ENCODE results near the gene FYN. TPM values are rescaled to one million over a fixed set of nuclear protein-coding genes. Genes with fewer than 3 reads are reported as not detected.
"Not testable (repeated sequence)": the region's sequence is repeated elsewhere in the genome, so short reads cannot be mapped to it uniquely, and the experiment has no call there.

The FYN gene
- total RNA-seq, 1 experiment from 2014 or later, result 51.5 TPM

DNA sequence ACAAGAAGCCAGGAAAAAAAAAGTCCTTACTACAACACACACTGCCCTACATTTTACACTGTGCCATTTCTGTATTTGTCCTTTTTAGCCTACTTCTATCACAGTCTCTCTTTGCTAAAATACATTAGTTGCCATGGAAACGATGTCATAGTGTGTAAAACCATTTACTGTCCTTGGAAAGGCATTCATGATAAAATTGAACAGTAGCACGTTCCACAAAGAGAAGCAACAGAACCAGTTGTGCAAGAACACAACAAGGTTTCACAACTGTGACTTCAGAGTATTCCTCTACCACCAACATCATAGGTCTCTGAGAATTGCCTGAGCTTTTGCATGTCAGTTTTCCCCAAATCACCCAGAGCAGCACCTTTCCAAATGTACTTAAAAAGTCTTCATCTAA is 20.5 kb downstream of the FYN start:
- DNase-seq (ENCODE audit: low read depth), result no peak

DNA sequence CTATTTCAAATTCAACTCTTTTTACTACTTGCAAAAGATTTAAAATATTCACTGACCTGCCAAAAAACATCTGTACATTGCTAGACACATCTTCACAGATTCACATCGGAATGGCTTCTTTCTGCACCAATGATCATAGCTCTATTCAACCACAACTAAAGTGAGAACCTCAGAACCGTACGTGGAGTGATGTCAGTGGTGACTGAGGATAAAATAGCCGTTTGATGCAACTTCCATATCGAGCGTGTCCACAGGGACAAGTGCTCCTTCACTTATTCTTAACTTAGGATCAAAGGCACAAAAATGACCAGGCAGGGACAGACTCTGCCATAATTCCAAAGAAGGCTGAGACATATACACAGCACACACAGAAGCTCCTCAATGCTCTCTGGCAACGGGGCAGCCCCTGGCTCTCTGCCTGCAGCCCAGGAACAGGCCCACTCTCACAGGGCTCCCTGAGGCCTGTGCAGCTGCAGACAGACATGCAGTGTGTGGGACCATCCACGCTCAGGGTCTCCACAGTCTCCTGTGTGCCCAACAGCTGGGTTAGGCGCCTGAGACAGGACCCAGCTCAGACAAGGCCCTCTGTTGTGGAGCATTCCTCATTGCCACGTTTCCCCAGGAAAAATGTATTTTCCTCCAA is 22.8 kb downstream of the FYN start:
- no peak for DNase-seq (ENCODE audit: low read depth)

DNA sequence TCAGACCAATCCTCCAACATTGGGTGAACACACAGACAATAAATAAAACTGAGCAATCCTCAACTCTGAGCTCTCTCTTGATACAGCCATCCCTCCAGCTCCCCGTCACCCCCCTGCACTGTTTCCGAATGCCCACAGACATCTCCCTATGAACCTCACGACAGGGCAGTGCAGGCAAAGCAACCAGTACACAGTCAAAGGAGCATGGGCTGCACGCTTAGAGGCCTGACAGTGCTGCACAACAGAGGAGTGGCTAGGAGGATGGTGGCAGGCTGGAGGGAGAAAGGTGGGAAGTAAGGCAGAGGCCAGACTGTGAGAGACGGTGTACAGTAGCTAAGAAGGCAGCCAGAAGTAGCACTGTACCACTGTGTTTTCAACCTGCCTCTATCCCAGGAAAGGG is 24.0 kb downstream of the FYN start:
- no peak for DNase-seq (ENCODE audit: low read depth)

DNA sequence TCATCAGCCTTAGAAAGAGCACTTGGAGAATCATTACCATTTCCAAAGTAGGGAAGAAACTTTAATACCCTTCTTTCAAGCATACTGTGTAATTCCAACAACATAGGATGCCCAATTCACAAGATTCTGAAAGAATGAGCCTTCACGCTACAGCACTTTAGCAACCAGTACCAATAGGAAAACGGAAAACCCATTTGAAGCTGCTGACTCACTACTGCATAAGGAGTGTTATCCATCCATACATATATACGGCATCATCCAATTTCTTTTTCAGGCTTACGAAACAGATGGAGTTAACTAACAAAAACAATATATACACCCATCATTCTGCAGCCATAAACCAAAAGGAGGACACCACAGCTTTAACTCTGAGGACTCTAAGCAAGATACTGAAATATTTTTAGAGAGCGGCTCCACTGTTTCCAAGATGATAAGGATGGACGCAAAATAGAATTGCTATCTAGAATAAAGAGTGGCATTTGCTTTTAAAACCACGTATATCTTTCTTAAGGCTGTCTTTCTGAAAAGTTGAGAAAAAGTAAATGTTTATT is 24.9 kb downstream of the FYN start:
- no peak for DNase-seq (ENCODE audit: low read depth)

DNA sequence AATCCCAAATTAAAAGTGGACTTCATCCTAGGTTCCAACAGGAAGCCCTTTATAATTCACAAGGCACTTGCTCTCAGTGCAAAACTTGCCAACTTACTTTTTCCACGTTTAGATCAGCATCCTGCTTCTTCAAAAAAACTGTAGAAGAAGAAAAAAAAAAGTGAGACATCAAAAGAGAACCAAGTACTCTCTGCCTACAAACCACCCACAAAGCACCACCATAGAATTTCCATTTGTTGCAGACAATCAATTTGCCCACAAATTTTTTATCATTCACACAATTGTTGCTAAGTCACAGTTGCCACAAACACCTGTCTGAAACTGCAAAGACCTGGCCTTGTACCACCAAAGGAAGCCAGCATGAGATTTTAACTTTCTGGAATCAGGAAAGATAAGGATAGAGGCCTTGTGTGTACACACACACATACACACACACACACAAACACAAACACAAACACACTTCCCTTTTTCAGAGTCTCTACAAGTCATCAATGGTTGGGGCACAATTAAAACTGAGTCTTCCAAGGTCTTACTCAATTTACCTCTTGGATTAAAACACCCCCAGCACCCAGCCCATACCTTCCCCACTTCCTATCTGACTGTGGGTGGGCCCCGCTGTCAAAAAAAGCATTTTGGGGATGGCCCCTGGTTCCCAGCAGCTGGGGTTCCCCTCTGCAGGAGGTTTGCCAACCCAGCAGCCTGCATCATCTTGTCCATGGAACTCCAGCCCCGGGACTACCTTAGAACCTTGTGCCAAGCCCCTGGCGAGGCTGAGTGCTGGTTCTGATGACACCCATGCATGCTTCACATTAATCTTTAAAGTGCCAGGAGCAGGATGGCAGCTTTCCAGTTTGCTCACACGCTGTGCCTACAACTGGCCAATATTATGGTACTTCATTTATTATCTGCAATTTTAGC is 26.5 kb downstream of the FYN start:
- peak; percentile 65 for DNase-seq (ENCODE audit: low read depth)

DNA sequence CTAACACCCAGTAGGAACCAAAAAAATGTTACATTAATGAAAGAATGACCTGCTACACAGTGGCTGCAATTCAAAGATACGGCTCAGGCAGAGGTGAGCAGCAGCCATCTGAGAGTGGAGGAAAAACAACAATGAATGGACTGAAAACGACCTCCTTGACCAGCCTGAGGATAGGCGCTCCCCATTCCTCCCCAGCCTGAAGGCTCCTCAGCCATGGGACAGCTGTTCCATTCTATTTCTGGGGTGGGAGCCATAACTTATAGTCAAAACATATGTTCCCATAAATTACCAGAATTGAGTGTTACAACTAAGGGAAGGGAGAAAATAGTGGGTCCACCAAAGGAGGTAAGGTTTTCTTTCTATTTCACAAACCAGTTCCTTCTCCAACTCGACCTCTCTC is 27.2 kb downstream of the FYN start:
- no peak for DNase-seq (ENCODE audit: low read depth)

DNA sequence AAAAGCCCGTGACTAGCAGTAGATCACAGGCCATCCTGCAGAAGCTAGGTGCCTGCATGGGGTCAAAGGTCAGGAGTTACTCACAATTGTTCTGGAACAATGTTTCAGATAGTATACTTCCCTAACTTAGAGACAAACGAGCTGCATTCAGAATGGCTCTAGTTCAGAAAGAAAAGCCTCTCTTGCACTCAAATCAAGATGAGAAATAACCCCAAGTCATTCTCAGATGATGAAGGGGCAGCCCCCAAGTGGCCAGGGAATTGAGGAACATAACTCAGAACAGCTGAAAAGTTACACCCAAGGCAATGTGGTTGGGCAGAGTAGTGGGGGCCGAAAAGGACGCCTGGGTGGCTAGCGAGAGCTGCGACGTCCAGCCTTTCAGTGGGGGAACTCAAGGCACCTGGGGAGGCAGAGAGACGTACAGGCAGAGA is 27.8 kb downstream of the FYN start:
- DNase-seq (ENCODE audit: low read depth), result no peak

DNA sequence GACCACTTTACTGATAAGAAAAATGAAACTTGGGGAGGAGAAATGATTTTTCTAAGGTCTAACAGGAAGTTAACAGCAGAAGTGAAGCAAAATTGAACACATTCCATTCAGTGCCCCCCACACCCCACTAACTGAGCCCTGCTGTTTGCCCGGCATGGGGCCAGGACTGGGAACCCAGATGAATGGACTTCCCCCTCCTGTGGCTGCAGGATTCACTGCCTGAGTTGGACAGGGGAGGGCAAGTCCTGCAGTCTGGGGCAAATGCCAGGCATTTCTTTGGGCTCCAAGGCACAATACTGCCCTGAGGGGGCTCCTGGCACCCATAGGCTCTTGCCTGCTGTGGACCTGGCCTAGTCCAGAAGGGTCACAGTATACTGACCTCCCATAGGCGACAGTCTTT is 28.3 kb downstream of the FYN start:
- peak; percentile 47 for DNase-seq (ENCODE audit: low read depth)

DNA sequence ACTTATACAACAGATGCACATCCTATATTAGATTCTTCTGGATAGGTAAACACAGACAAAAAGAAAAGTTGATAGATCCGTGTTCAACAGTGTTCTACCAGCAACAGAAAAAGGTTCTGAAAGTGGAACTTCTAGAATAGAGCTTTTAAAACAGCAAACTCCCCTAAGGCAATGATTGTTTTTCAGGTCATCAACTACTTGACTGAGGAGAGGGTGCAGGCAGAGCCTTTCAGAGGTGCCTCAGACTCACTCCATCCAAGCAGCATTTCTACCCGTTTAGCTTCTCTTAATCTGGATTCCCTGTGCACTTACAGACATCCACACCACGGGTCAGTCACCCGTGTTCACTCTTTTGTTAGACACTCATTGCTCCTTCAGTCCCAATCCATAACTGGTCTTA is 28.9 kb downstream of the FYN start:
- DNase-seq (ENCODE audit: low read depth), result no peak

DNA sequence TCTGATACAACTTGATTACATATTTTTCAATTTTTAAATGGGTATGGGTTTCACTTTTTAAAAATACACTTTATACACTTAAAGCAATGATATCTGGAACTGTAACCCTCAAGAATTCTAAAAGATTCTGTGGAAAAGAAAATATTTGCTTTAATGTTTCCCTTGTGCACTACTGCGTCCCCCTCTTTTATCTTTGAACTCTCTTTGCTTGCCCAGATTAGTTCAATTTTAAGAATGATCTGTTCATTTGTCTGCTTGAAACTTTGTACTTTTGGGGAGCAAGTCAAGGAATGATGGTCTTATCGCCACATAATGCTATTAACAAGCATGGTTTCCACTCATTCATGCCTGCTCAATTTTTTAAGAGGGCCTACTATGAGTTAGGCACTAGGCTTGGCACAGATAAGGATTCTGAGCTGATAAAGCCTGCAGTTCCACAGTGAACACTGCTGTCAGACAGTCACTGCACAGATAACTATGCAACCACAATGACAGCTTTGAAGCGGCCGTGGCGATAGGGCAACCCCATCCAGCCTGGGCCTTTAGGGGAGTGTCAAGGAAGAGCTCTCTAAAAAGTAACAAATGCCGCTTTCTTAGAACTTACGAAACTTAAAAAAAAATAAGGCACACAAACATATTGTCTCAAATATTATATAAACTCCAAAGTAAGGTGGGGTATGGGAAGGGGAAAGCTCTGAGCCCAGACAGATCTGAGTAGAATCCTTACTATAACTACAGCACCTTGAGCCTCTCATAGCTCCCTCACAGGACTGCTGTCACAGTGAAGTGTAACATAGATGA is 29.7 kb downstream of the FYN start:
- DNase-seq (ENCODE audit: low read depth), result peak; percentile 64

DNA sequence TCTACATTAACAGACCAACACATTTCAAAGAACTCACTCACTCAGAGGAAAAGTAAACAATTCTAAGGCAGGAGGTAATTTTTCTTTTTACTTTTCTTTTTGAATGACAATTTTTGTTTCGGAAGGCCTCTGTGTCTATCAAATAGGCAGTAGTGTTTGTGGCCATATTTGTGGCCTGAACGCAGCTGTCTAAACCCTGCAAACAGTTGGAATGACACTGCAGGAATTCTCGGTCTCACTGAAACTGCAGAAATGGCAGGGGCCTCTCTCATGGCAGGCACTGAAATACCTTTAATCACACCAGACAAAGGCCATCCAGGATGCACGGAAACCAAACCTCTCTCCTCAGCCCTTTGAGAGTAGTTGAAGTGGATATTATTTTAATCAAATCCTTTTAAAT is 30.4 kb downstream of the FYN start:
- peak; percentile 70 for DNase-seq (ENCODE audit: low read depth)

DNA sequence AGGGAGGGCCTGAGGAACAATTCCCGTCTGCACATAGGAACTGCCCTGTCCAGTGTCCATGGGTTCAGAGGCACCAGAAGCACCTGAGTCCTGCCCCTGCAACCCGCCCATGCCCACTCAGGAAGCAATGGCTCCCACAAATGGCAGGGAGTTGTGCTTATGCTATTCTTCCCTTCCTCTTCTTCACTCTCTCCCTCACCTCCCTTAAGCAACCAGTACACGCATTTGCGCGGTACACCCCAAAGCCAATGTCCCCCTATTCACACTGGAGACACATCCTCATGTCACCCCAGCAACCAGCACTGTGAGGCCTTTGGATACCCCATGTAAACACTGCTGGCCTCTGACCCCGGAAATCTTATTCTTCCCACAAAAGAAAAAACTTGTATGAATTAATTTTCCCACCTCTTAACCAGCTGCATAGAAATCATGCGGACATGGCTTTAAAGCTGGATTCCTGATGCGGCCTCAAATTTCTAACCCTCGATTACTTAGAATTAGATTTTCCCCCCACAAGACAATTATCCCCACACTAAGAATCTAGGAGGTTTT is 30.9 kb downstream of the FYN start:
- no peak for DNase-seq (ENCODE audit: low read depth)

DNA sequence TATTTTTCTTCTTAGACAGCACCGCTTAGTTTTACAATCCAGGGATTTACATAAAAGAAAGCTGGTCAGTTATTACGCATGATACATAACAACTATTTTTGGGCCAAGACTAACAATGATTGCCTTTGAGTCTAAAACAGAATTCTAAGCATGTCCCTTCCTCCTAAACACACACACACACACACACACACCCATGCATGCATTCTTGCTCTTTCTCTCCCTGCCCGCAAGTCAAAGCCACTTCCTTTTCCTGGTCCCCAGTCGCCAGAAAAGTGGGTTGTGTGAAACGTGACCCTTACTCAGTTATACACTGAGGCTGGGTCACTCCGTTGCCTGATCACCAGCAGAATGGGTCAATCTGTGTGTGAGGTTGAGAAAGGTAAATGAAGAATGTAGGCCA is 31.4 kb downstream of the FYN start:
- peak; percentile 86 for DNase-seq (ENCODE audit: low read depth)

DNA sequence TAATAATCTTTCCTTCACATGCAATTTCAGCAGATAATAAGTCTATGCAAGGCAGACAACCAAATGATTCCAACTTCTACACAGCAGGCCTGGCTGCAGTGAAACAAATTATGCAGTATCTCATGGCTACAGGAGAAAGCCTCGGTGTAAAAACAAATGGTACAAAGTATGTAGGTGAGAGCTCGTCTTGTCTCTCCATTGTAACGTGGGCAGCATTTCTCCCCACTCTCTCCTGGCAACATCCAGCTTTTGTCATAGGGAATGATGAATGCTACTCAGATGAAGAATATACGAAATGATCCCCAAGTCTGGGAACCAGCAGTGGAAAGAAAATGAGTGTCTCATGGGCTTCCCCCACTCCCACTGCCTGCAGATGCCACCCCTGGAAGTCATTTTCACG is 32.4 kb downstream of the FYN start:
- no peak for DNase-seq (ENCODE audit: low read depth)

DNA sequence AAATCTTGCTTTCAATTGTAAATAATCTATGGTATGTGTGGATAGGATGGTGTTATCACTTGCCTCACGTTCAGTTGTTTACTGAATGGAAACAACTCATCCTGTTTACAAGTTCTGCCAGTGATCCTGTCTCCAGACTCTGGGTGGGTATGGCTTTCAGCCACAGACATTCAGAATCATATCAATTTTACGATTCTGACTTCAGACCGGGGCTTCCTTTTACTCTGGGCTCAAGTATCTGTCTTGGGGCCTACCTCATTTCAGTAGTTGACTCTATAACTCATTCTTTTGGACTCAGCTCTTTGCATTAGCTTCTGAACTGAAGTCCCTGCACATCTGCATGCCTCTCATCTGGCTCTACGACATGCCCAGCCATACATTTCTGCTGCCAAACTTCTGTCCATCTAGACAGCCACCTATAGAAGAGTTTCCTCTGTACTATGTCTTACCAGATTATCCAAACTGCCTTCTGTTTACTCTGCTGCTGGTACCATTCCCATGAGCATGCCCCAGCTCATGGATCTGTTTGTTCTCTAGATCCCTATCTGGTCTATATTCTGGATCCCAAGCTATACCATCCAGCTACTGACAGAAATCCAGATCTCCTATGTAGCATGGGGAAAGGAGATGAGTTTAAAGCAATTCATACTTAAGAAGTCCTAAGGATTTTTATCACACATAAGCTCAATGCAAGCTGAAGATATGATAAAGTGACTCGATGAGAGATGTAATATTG is 34.3 kb downstream of the FYN start:
- DNase-seq (ENCODE audit: low read depth), result no peak

DNA sequence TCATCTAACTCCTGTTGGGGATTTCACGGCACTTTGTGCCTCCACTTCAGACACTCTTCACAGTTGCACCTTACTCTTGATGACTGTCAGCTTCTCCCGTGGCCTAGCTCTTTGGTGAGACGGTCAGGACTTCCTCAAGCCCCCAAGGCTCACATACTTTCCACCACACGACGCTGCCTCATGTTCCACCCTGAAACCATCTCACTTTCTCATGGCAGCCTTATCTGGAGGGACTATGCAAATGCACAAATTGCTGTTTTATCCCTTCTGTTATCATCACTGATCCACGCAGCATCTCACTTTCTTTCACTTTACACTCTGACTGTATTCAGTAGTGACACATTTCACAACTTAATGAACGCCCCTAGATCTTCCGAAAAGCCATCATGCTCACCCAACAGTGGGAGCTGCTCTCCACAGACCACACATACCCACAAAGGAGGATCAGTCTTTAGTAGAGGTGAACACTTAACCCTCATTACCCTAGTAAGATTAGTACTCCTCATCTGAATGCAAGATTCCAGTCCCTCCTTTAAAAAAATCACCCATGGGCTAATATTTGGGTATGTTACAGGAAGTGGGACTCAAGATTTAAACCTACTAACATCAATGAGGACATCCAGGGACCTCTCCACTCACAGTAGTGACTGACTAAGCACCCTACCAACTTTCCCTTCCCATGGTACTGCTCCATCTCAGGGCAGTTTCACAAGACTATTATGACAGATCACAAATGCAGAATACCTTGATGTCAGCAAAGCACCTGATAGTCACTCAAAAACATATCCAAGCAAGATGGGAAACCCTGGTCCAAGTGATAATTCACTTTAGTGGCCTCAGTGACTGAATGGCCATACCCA is 35.4 kb downstream of the FYN start:
- no peak for DNase-seq (ENCODE audit: low read depth)

DNA sequence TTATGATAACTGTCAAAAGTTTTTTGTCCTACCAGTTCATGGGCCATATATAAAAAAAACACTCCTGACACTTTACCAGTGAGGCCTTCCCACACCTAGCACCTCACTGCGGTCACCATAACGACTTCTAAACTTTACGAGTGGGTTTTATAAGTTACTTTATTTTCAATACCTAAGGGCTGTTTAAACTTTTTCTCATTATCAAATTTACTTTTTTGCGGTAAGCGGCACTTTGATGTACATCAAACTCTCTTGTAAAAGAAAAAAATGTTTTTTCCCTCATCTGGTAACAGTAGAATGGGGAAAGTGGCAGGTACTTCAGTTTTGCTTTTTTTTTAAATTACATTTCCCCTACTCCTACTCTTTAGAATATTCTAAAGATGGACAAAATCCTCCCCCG is 36.2 kb downstream of the FYN start:
- no peak for DNase-seq (ENCODE audit: low read depth)

DNA sequence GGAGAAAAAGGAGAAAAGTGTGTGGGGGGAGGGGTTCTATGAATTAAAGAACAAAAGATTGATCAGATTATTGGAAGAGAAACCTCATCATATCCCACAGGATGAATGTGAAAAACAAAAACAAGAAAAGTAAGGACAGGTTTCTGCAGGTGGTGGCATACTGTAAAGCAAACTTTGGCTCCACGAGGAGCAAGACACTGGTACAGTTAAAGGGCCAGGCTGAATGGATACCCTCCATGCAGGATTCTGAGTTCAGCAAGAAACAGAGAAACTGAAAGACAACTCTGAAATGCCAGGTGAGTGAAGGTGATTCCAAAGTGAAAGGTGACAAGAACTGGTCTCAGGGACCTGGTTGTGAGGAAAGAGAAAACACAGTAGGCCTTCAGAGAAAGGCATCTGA is 37.4 kb downstream of the FYN start:
- no peak for DNase-seq (ENCODE audit: low read depth)

DNA sequence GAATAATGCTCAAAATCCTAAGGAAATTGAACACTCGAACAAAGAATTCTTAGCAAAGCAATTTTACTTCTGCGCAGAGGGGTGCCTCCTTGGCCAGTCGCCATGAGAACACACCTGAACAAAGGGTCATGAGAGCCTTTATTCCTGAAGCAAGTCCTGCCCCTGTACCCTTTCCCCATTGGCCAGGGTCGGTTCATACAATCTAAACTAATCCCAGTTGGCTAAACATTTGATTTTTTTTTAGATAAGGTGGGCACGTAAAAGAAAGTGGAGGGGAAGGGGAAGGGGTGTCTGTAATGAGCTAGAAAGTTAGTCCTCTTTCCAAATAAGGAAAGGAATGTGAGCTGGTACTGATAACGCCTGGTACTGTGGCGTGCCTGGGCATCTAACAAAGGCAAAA is 37.9 kb downstream of the FYN start:
- not testable (repeated sequence) for DNase-seq (ENCODE audit: low read depth)

DNA sequence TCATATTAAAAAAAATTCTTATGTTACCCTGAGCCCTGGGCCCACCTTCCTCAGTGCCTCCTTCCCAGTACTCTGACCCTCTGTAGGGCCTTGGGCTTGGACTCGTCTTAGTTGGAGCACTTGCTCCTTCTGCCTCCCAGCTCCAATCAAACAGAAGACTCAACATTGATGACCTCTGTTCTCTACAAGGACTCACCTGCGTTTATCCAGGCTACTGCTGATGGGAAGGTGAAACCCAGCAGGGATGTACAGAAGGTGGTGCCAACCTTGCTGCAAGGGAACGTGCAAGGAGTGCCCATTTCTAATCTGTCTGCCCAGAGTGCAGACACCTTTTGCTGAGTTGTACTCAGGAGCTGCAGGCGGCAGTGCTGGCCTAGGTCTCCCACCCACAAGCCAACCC is 38.9 kb downstream of the FYN start:
- no peak for DNase-seq (ENCODE audit: low read depth)

Measured in RPMI7951 (cell line).